GM12873 (cell line): ENCODE data around the gene GPR157.

ENCODE experiments used
- CTCF ChIP-seq: IDR thresholded peaks from 2 replicates; pipeline ENCODE4 v1.5.1; 2012; ENCODE audit warnings: low read depth, mild to moderate bottlenecking, moderate library complexity, low read length, control low read depth; ENCODE audit not compliant: insufficient read depth; ENCODE audit errors: missing control alignments

GPR157 gene

GRCh38 chr1:9120312-9120958, 8.5 kb downstream of the GPR157 start:
- TF ChIP-seq CTCF = no peak

GRCh38 chr1:9119745-9120144, 9.2 kb downstream of the GPR157 start:
- TF ChIP-seq CTCF = no peak

- TF ChIP-seq CTCF = no peak
These were observed 10.7 kb downstream of the GPR157 start for GRCh38 chr1:9118186-9118585.

GRCh38 chr1:9115351-9116205, 13.3 kb downstream of the GPR157 start:
- no peak for TF ChIP-seq CTCF

- TF ChIP-seq CTCF = no peak
These were observed 15.7 kb downstream of the GPR157 start for GRCh38 chr1:9112961-9113880.

GRCh38 chr1:9111957-9112356, 16.9 kb downstream of the GPR157 start:
- TF ChIP-seq CTCF = no peak

GRCh38 chr1:9111357-9111691, 17.6 kb downstream of the GPR157 start:
- TF ChIP-seq CTCF = no peak
